Effector CD4-positive, alpha-beta T cell (primary cell): ENCODE measurements around the gene NHEJ1.

Experiments used
- DNase-seq: peaks from one replicate; pipeline ENCODE4 v3.0.0-alpha.2; 2020

Gene NHEJ1

DNA sequence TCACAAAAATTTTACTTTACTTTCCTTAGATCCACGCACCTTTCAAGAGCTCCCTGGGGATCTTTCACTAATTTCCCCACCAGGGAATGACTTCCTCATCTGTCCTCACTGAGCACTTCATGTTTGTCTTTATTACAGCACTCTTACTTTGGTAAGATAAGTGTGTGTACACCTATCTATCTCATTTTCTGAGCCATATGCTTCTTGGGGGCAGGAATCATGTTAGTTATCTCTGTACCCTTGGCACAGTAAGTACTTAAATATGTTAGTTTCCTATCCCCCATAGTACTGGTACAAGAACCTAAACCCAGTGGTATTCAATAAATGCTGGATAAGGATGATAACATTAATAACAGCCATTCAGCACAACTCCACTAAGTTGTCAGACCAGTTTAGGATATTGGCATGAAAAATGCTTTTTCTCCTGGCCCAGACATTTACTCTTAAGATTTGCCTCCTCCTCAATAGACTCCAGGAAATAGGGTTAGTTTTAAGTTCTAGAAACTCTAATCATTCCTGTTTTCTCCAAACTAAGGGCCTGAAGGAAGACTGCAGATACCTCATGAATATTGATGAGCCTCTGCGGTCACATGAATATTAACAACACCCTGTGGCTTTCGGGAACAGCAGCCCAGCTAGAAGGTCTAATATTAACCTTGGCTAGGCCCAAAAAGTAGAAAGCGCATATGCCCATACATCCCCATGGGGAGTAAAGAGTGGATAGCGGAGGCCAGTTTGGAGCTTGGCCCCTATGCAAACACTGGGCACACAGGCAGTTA lies 38.2 kb downstream of the NHEJ1 start:
- no peak for DNase-seq

DNA sequence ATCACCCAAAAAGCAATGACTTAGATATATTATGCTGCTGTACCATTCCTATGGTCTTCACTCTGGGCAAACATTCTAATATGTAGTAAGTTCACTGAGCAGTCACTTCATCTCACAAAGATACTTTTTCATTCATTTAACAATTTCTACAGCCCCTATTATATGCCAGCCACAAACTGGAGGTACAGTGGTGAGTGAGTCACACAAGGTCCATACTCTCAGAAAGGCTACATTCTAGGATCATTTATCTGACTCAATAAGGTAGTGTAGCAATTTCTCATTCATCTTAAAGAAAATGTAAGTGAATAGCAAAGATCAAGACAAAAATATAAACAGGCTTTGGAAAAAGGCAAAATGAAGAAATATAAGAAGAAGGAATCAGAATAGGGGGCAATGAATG lies 40.5 kb downstream of the NHEJ1 start:
- no peak for DNase-seq

DNA sequence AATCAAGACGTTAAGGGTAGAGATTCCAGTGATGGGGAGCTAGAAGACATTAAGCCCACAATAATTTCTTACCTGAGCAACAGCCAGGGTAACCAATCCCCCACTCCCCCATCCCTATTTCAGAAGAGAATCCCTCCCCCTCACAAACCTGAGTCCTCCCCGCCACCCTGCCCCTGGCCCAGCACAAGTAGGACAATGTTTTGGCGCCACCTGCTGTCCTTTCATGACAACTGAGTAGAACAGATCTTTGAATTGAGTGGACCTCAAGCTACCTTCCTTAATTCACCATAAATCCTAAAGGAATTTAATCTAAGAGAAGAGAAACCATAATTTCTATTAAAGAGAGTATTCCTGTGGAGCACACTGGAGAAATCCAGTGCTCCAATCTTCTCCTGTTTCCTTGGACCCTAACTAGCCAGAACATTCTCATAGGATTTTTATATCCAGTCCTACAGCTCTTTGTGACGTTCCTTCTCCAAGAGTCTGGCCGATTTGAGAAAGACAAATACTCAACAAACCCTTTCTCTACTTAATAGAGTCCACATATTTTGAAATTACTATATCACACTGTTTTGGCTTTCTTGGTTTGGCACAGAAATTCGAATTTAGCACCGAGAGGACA lies 41.1 kb downstream of the NHEJ1 start:
- DNase-seq, result peak; percentile 55

DNA sequence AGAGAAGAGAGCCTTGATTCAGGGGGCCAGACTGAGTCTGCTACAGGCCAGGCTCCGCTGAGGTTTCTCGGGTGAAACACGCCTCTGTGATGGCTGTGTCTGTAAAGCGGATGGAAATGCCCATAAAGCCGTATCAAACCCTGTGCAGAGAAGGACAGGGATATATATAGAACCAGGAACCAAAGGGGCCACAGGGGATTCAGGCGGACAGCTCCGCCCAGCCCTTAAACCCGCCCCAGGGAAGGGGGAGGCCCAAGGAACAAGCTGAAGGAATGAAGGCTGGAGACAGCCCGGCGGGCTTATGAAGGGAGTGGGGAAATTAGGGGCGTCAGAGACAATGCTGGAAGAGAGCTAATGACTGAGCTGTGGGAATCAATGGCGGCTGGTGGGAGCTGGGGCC lies 42.1 kb downstream of the NHEJ1 start:
- no peak for DNase-seq

DNA sequence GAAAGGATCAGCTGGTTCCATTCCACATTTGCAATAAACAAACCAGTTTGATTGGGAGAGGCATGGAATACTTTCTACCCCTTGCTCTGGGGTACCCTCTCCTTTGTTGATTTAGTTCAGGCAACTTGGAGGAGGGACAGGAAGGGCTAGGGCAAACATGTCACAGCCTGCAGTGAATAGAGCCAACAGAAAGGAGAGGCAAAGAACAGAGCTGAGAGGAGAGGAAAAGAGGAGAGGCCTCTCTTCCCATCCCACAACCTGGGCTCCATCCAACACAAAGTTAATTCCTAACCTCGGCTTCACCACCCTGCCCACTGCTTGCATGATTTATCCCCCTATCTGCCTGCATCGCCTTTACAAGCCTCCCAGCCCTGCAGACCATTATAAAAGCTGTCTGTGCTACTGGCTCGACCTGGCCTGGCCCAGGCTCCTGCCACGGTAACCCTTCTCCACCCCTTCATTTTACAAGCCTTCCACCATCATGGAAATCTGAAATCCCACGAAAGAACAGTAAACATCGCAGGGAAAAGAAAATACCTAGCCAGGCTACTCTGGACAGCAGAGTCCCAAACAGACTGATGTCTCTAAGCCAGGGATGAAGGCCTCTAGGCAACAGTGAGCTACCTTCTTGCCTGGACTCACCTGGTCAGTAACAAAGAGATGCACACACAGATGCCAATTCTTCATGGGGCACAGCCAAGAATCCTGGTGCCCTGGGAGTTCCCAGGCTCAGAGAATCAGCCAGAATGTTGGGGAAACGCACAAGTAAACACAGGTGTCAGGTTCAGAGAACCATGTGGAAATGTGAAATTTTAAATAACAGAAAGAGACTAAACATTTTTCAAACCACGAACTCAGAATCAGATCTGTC lies 43.6 kb downstream of the NHEJ1 start:
- DNase-seq, result no peak

DNA sequence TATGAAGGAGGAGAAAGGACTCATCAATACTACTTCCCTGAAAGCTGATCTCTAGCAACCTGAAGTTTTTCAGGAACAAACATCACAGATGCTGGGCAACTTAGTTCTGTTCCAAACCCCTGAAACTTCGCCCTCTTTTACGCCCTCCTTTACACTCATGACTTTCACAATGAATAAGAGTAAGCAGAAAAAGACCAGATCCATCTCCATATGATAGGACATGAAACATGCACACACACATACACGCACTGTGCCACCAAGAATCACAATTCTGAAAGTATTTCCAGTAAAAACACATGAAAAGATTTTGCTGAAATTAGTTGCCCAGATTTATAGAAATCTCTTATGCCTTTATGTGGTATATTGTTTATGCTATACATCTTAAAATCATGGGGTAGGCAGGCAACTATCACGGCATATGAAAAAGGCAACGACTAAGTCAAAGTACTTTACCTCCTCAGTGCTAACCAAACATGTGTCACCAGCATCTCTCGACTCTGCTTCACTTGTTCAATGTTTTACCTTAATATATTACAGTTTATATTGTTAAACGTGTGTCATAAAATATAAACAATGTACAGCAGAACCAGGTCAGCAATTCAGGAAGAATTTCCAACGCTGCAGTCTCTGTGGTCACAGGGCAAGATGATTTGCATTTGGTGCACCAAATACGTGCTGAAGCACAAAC lies 47.8 kb downstream of the NHEJ1 start:
- DNase-seq, result no peak

DNA sequence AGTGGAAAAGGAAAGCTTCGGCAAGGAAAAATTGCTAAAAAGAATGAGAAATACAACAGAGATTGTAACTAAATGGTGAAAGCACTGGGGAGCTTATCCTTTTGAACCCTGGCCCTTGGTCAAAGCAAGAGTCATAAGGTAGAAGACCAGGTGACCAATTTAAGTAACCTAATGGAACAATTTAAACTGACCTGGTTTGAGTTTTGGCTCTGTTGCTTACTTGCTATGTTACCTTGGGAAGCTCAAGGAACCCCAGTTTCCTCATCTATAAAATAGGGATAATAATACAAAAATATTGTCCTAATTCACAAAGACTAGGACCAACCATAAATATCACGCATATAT lies 48.6 kb downstream of the NHEJ1 start:
- no peak for DNase-seq

DNA sequence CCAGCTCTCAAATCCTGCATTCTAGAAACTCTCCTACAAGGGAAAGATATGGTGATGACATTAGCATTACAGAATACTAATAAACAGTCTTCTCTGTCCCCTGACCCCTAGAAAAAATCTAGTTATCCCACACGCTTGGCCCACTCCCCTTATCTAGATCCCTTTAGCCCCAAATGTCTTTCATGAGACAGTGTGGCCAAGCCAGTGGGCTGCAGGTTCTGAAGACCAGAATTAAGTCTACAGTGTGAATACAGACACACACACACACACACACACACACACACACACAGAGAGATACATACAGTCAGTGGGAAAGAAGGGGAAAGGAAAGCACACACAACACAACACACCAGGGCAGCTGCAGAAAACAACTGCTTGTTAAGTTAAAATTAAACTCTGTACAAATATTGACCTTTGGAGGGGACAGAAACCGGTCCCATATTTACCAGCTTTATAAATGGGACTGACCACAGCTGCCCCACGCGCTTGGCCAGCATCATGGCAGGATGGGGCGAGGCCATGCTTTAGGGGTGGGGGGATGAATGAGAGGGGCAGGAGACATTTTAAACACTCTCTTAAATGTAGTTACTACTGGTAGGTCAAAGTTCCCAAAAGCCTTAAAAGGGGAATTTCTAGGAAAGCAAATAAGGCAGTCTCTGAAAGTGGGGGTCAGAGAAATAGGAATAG lies 49.1 kb downstream of the NHEJ1 start:
- no peak for DNase-seq

DNA sequence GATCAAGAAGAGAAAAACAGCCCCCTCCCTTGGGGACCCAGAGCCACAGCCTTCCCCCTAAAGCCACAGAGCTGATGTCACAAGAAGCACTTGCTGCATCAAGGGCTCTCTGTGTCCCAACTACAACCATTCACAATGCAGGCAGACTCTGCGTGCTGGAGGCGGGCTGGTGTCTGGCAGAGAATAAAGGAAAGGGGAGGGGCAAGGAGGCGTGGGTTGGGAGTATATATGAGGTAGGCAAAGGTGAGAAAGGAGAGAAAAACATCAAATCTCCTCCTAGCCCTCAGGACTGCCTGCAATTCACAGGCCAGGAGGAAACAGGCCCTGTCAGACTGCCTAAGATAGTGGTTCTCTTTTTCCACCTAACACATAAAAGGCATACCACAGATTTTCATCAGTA lies 51.1 kb downstream of the NHEJ1 start:
- DNase-seq, result peak; percentile 15

DNA sequence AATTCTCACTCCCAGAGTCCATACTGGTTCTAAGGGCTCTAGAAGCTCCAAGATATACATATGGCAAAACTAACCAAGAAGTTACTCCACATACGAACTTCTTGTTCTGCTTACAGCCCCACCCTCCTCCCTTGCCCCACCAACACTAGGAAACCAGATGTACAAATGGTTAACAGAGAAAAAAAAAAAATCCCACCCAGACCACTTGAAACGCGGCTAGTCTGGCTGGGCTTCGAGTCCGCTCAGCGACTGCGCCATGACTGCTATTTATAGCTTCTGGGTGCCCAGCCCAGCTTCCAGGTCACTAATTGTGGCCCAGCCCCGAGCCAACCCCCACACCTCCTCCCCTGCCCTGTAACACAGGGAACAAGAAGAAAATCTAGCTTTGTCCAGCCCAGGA lies 52.9 kb downstream of the NHEJ1 start:
- DNase-seq, result no peak

DNA sequence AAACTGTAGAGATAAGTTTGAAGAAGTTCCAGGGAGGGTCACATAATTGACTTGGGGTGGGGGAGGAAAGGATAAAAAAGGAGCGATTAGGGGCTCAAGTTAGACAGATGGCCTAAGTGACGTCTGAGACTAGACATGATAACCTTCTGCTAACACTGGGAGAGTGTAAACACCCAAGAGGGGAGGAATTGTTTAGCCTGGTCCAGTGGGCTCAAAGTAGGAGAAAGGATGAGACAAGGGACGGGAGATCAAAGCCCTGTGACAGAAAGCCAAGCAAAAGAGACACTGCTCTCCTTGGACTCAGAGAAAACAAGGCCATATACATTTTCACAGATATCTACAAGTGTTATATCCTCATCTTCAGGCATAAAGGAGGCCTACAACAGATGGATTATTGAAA lies 54.4 kb downstream of the NHEJ1 start:
- no peak for DNase-seq

DNA sequence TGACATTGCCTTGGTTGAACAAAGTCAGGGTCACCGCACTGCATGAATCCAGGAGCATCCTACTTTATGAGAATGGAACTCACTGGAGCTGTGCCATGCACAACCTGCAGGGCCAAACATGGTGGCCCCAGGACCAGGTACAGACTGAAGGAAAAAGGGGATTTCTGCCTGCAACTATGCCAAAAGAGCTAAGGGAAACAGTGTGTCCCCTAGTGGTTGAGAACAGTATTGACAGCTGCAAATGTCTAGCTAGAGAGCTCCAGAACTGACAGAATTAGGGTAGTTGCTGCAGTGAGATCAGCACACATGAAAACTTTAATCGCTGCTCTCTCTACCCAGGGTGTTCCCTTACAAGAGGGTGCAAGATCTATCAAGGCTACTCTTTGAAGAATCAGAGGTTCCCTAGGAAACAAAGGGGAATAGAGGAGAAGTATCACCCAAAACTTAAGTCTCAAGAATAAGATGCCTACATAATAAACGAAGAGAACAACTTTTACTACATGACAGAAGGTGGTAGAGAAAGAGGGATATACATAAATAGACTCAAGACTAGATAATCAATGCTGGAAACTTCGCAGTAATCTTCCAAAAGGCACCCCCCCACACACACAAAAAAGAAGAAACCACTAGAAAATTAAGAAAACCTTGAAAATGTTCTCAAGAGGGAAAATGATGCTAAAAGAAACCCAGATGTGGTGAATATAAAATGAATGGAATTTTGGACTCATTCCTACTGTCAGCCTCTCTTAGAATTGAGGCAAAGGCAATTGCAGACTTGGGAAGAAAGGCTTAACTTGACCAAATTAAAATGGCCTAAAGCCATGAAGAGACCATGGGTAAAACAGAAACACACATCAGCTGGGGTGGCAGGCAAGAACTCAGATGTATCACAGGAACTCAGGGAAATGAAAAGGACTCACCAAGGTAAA lies 56.2 kb downstream of the NHEJ1 start:
- no peak for DNase-seq

DNA sequence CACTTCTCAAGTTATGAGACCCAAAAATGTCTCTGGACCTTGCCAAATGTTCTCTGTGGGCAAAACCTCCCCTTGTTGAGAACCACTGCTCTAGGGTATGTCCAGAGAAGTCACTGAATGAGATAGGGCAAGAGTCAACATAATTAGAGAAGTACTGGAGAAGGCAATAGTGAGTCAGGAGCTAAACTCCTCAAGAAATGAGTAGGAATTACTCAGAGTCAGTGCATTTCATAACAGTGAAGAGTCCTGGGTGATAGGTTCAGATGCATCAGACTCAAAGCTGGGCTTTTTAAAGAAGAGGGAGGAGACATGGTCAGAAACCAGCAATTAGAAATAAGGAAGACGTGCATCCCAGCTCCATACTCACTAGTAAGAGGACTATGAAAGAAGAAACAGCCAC lies 61.3 kb downstream of the NHEJ1 start:
- DNase-seq, result no peak

DNA sequence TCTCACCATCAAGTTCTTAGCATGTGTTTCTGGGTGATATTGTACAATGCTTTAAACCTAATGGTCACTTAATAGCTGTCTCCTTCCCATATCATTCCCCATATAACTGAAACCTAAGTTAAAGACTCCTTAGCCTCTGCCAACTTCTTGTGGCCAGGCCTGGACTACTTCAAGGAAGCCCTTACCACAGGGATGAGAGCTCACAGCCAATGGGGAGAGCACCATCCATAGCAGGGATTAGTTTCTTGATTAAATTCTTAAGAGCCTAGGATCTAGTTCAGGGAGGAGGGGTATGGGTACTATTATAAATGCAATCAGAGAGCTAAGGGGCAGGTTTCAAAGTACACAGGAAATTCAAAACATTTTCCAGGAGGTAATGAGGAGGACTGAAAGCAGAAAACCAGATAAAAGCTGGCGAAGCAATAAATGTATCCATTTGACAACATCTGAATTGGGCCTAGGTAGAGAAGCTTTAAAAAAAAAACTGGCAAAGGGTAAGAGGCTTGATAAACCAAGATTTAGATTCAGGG lies 65.1 kb downstream of the NHEJ1 start:
- DNase-seq, result no peak

DNA sequence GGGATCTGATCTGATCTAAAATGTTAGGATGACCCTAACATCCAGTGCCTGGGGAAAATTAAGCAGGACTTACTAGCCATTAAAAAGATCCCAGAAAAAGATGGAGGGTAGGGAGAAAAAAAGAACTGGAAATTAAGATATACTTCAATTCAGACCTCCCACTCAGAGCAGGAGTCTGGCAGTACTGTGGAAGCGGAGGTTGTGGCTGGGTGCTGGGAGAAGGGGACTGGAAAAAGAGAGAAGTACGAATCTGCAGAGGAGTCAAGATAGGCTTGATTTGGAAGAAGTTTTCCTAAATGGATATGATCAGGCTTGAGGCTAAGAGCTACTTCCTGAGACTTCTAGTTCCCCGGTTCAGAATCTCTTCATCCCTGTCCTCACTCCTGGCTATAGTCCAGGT lies 66.4 kb downstream of the NHEJ1 start:
- no peak for DNase-seq

DNA sequence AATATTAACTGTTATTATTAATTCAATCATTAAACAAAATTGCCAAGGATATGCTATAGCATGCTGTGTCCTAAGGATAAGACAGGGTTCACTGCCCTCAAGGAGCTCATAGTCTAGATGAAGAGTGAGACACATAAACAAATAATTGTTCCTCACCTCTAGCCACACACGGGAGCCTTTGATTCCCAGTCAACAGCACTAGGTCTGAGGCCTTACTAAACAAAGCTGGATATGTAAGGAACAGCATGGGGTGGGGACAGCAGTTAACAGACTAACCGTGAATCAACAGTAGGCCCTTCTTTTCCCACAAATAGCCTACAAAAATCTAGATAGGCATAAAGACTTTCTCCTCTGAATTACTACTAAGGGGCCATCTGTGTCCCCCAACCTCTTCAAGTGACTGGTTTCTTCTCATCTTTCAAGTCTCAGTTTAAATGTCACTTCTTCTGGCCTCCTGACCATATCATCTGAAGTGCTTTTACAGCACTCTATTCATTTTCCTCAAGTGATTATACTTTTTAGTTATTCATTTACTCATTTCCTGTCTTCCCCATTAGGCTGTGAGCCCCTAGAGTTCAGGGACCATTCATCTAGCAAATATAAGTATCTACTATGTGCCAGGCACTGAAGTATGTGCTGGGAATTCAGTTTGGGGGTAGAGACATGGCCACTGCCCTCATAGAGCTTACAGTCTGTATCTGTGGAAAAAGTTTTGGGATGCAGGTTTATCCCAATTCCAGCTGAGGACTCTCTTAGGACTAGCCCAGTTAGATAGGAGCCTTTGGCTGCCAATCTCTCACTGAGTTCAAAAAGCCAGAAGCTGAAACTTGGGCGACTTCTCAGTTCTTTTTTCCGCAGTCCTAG lies 69.9 kb downstream of the NHEJ1 start:
- no peak for DNase-seq

DNA sequence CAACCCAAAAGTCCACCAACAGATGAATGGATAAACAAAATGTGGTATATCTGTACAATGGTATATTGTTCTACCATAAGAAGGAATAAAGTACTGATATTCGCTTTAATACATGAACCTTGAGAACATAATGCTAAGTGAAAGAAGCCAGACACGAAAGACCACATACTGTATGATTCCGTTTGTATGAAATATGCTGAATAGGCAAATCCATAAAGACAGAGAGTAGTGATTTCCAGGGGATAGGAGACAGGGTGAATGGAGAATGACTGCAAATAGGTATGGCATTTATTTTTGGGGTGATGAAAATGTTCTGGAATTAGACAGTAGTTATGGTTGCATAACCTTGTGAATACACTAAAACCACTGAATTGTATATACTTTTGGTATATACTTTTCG lies 71.3 kb downstream of the NHEJ1 start:
- no peak for DNase-seq

DNA sequence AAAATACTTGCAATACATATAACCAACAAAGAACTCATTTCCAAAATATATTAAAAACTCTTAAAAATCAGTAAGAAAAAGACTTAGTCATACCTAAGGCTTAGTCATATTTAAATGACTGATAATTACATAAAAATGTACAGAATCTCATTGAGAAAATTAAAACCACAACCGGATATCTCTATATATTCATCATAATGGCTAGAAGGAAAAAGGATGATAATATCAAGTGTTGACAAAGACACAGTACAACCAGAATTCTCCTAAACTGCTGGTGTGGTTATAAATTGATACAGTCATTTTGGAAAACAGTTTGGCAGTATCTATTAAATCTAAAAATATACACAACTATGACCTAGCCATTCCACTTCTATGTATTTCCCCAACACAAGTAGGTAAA lies 72.8 kb downstream of the NHEJ1 start:
- no peak for DNase-seq

DNA sequence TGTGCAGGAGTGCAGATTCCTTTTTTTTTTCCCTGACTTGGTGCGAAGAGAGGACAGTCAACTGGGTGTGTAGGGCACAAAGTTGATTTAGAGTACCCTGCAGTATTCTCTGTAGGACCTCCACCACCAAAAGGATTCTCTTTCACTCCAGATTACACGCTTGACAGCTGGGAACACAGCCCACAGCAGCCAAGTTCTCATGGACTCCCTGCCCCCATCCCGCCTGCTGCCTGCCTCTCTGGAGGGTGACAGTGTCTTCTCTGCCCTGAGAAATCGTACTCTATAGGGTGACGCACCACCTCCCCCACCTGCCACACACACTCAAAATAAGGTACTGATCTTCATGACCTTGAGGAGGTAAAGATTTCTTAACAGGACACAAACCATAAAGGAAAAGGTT lies 73.3 kb downstream of the NHEJ1 start:
- DNase-seq, result no peak

DNA sequence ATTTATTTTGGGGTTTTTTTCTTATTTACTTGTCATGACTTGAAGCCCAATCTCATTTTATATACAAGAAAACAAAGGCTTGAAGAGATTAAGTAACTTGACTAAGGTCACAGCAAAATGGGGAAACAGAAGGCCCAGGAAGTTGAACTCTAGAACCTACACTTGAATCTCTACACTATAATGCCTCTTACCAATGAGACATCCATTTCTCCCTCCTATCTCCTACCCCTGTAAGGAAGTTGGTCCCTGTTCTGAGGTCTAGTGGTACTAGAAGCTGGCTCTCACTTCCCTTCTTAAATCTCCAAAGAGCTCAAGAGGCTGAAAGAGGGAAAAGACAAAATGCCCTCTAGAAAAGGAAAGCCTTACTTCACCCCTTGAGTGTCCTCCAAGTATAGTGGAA lies 74.4 kb downstream of the NHEJ1 start:
- DNase-seq, result no peak
